Heart left ventricle (tissue), 16 donors: ENCODE results near the gene KIDINS220. TPM values are rescaled to one million over a fixed set of nuclear protein-coding genes. Genes with fewer than 3 reads are reported as not detected.

Experiments
- ATAC-seq, 4 donors: fragments of 200-7000 bp; cut with Tn5 transposase; one replicate each; pipeline ENCODE4 v1.9.1; 2020 to 2022; ENCODE audit warnings: moderate library complexity in 4 of 4, mild to moderate bottlenecking in 3 of 4, moderate number of reproducible peaks in 1 of 4
- DNase-seq, 5 donors: peaks; one replicate each; pipeline ENCODE4 v3.0.0-alpha.2; 2020
- H3K27ac ChIP-seq, 12 donors: fragments of 200-600 bp; sonication (generic) in 4 of 12; one replicate each; pipeline versions ENCODE4 v1.5.0 to v1.8.0; 2016 to 2022; ENCODE audit warnings: mild to moderate bottlenecking in 2 of 12
- H3K27me3 ChIP-seq, 9 donors: fragments of 200-600 bp; sonication (generic) in 2 of 9; one replicate each; pipeline versions ENCODE4 v1.5.1 to v1.8.0; 2016 to 2022; ENCODE audit warnings: mild to moderate bottlenecking in 3 of 9
- H3K36me3 ChIP-seq, 9 donors: fragments of 200-600 bp; sonication (generic) in 2 of 9; one replicate each; pipeline versions ENCODE4 v1.5.0 to v1.8.0; 2018 to 2022; ENCODE audit warnings: mild to moderate bottlenecking in 2 of 9
- H3K4me1 ChIP-seq, 12 donors: fragments of 200-600 bp; sonication (generic) in 4 of 12; one replicate each; pipeline versions ENCODE4 v1.5.0 to v1.8.0; 2016 to 2022; ENCODE audit warnings: mild to moderate bottlenecking in 3 of 12
- H3K4me3 ChIP-seq, 12 donors: fragments of 200-600 bp; sonication (generic) in 4 of 12; one replicate each; pipeline versions ENCODE4 v1.5.0 to v1.8.0; 2017 to 2022; ENCODE audit warnings: mild to moderate bottlenecking in 9 of 12, moderate library complexity in 4 of 12
- H3K9me3 ChIP-seq, 12 donors: fragments of 200-600 bp; sonication (generic) in 4 of 12; one replicate each; pipeline versions ENCODE4 v1.5.0 to v1.8.0; 2016 to 2022; ENCODE audit warnings: mild to moderate bottlenecking in 1 of 12
- POLR2A ChIP-seq, 2 donors: fragments of 450-650 bp; IDR thresholded peaks; one replicate each; pipeline ENCODE4 v1.6.1; 2017; ENCODE audit warnings: antibody characterized with exemption in 2 of 2, mild to moderate bottlenecking in 2 of 2, moderate library complexity in 2 of 2
- WGBS, 4 donors: extraction: QIAGEN DNeasy Blood & Tissue Kit in 2 of 4; methylation state at CpG; one replicate each; pipeline versions ENCODE4 v1.1.5 to v1.1.7; 2013 to 2018; 5-methylcytosine and 5-hydroxymethylcytosine counted together
- intact Hi-C, 10 donors: fragments of 100-400 bp; cut with DNase I; formaldehyde crosslinking; loops; one replicate each; pipeline versions ENCODE4 v1.11.1 to v1.14.2; 2022
- polyA plus RNA-seq, 2 donors: library from polyadenylated mRNA; stranded (reverse); fragments of 200-250 nt; gene quantifications; one replicate each; pipeline ENCODE4 v1.2.3, GENCODE V29; 2013
- total RNA-seq, 9 donors: library from RNA; depleted of rRNA in 2 of 9; stranded (reverse); fragments of >200 nt in 2 of 9; fragmentation: NEBNext Ultra II Directional in 3 of 9; extraction: Animal tissue kit (Norgen Biotek cat#: 25700) in 3 of 9; gene quantifications; one replicate each; pipeline versions ENCODE4 v1.1.0 to v1.2.4, GENCODE V29; 2016 to 2023
- TF ChIP-seq, protein P1 (sequence below), 12 donors: fragments of 200-600 bp; sonication (generic) in 4 of 12; IDR thresholded peaks; one replicate each; pipeline versions ENCODE4 v1.5.0 to v1.8.0; 2018 to 2022; ENCODE audit warnings: antibody characterized with exemption in 12 of 12, mild to moderate bottlenecking in 5 of 12
- donor health status: ischemic (EF 13 %, LVEDD 7.1; RV severe dilation, severe dysfunction).
- donor health status: healthy with polysubstance abuse.
- donor health status: DM: no; HTN: yes; CAD: no.
- donor health status: DM: no; HTN: no; CAD: no.
- donor health status: ischemic (EF 25% LVEDD 6.9; RV normal size, moderate dysfunction).
- donor health status: ischemic (EF 25% LVEDD 5.7; RV mildly dilated, moderate dysfunction).
- donor health status: healthy.
- donor health status: DM: yes; HTN: yes; CAD: no.
- donor health status: ischemic (EF 35%, LVEDD 5.7; RV mildly dilated, moderate dysfunction).
- donor health status: nonischemic (EF 11% LVEDD 7.7; RV severe dilation, severe dysfunction).
- donor health status: DM: yes; HTN: yes; CAD: no.
- donor health status: PGD.
- donor health status: ischemic (EF 29% LVEDD 5.4; RV normal size, mild dysfunction).
- donor health status: nonischemic (EF 23%, LVEDD 6.1; RV moderate dilation, normal function).

KIDINS220 gene
- total and polyA plus RNA-seq, 11 donors, result 22.7 to 108 (median 74.5) TPM

DNA sequence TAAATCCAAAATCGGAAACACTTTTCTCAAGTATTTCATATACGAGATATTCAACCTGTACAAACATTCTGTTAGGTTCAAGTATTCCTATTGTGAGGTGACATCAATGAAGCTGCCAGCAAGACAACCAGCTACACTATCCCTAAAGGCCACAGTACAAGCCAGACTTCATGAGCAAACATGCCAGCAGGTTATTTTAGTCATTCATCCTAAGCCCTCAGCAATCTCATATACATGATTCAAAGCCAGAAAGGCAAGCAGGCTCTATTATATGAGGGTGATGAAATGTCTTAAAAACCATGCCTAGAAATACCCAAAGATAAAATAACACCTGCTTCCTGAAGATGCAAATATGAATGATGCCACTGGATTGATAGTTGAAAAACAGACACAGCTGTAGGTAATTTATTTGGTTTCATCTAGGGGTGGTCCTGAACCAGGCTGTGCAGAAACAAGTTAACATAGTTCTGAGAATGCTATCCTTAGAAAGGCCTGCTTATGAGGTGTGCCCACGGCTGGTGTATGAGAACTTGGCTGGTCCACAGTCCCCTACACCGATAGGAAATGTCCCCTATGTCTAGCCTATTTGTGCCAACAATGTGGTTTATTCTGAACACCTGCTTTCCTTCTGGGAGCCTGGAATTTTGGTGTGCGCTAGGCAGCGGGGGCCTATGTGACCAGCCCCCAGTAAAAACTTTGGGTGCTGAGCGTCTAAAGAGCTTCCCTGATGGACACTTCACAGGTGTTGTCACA is 48.2 kb upstream of the KIDINS220 start:
- WGBS, 4 donors, result 71 to 78% (median 75%) methylated on average over 7 of the region's 7 CpGs
- DNase-seq (peak in 1 of 5 donors; percentile 14), ATAC-seq (peak; percentile 91 to 92 (median 92))
- H3K27ac ChIP-seq, result peak overlapping the region in 6 of 12 donors; percentile 1 to 67 (median 30)
- H3K4me1 ChIP-seq, result peaks cover 0 to 8% (median 0%) of the 10 kb centered on the region in 12 donors
- H3K9me3 ChIP-seq, result no peaks in the 10 kb centered on the region
- H3K27me3 ChIP-seq, result no peaks in the 10 kb centered on the region
- TF ChIP-seq, protein P1, sequence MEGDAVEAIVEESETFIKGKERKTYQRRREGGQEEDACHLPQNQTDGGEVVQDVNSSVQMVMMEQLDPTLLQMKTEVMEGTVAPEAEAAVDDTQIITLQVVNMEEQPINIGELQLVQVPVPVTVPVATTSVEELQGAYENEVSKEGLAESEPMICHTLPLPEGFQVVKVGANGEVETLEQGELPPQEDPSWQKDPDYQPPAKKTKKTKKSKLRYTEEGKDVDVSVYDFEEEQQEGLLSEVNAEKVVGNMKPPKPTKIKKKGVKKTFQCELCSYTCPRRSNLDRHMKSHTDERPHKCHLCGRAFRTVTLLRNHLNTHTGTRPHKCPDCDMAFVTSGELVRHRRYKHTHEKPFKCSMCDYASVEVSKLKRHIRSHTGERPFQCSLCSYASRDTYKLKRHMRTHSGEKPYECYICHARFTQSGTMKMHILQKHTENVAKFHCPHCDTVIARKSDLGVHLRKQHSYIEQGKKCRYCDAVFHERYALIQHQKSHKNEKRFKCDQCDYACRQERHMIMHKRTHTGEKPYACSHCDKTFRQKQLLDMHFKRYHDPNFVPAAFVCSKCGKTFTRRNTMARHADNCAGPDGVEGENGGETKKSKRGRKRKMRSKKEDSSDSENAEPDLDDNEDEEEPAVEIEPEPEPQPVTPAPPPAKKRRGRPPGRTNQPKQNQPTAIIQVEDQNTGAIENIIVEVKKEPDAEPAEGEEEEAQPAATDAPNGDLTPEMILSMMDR (IDR thresholded peaks at IDR 0.05), result no peak
- no peak for TF ChIP-seq POLR2A (IDR thresholded peaks at IDR 0.05)
- intact Hi-C loops, result loop anchor here in 1 of 10 donors (10.0 kb wide), 1 partner anchor 449 kb away; no protein-coding TSS in a partner anchor
- peaks cover 0 to 13% (median 0%) of the 10 kb centered on the region in 9 donors for H3K36me3 ChIP-seq
- H3K4me3 ChIP-seq, result no peak overlapping the region

DNA sequence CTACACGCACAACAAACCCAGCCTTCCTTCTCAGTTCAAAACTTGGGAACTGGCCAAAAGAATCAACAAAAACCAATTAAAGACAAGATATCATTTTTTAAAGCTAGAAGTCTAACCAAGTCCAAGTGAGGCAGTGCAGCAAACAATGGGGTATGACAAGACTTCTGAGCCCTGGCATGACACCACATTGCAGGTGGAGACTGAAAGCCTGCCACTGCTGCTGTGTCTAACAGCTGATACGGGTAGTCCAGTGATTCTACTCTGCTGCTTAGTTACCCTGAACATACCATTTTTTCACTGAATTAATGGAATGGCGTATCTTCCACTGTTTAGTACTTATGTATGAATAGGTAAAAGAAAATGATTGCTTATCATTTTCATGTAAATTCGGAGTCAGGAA is 47.4 kb upstream of the KIDINS220 start:
- Histone ChIP-seq H3K4me1 (peaks cover 0 to 8% (median 0%) of the 10 kb centered on the region in 12 donors), H3K4me3 (no peak overlapping the region), H3K27ac (peak overlapping the region in 3 of 12 donors; percentile 19 to 67 (median 44)), H3K36me3 (peaks cover 0 to 16% (median 0%) of the 10 kb centered on the region in 9 donors), H3K9me3 (no peaks in the 10 kb centered on the region), H3K27me3 (no peaks in the 10 kb centered on the region)
- no peak for TF ChIP-seq POLR2A (IDR thresholded peaks at IDR 0.05)
- TF ChIP-seq, protein P1 (IDR thresholded peaks at IDR 0.05), result no peak
- ATAC-seq (peak in 2 of 4 donors; percentile 40 to 56), DNase-seq (no peak)
- intact Hi-C loops, result loop anchor here in 1 of 10 donors (10.0 kb wide), 1 partner anchor 450 kb away; no protein-coding TSS in a partner anchor
- WGBS, 4 donors, result 90 to 97% (median 92%) methylated on average over 4 of the region's 4 CpGs

DNA sequence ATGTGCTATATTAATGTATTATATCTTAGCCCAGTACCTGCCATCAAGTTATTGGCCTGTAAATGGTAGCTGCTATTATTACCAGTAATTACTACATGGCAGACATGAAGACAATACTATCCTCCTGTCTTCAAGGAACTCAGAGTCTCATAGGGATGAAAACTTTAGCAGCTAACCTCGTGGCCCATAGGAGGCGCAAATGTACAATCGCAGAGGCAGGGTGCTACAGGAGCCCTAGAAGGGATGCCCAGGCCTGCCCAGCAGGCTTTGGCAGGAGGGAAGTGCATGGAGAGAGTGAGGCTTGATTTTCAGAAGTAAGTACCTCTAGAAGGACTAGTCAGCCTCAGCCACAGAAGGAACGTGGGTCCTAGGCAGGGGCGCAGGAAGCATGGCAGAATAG is 44.7 kb upstream of the KIDINS220 start:
- intact Hi-C loops, result loop anchor here in 1 of 10 donors (10.0 kb wide), 1 partner anchor 453 kb away; no protein-coding TSS in a partner anchor
- H3K27ac ChIP-seq, result no peak overlapping the region
- no peak for TF ChIP-seq POLR2A (IDR thresholded peaks at IDR 0.05)
- TF ChIP-seq, protein P1 (IDR thresholded peaks at IDR 0.05), result no peak
- ATAC-seq, result no peak
- H3K9me3 ChIP-seq, result no peaks in the 10 kb centered on the region
- WGBS, 4 donors, result 76 to 83% (median 78%) methylated on average over 5 of the region's 5 CpGs
- H3K4me1 ChIP-seq, result peaks cover 0 to 8% (median 0%) of the 10 kb centered on the region in 12 donors
- H3K4me3 ChIP-seq, result no peak overlapping the region
- no peaks in the 10 kb centered on the region for H3K27me3 ChIP-seq
- H3K36me3 ChIP-seq, result peaks cover 0 to 23% (median 0%) of the 10 kb centered on the region in 9 donors
- no peak for DNase-seq

DNA sequence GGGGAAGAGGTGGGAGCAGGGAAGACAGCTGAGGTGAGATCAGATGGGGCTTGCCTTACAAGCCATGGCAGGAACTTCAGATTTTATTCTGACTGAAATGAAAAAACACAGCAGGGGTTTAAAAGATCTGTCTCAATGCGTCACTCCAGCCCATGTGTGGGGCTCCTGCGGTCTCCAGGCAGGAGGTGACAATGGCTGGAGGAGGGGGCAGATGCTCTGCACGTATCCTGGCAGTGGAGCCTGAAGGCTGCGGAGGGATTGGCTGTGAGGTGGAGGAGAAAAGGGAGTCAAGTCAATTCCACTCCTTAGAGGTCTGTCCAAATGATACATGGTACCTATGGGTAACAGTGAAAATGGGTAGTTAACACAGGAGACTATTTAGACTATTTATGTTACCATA is 40.5 kb upstream of the KIDINS220 start:
- Histone ChIP-seq H3K27me3 (no peaks in the 10 kb centered on the region), H3K9me3 (no peaks in the 10 kb centered on the region), H3K4me3 (no peak overlapping the region), H3K36me3 (peaks cover 0 to 42% (median 0%) of the 10 kb centered on the region in 9 donors), H3K27ac (no peak overlapping the region), H3K4me1 (no peaks in the 10 kb centered on the region)
- WGBS, 4 donors, result 91 to 98% (median 96%) methylated on average over 4 of the region's 4 CpGs
- ATAC-seq (no peak), DNase-seq (no peak)
- intact Hi-C loops, result loop anchor here in 2 of 10 donors (5.0 to 10.0 kb wide), 2 partner anchors 227 to 259 kb away; no protein-coding TSS in a partner anchor
- TF ChIP-seq POLR2A (IDR thresholded peaks at IDR 0.05), result no peak
- TF ChIP-seq, protein P1 (IDR thresholded peaks at IDR 0.05), result no peak
